HG03280 (cell line): Measurements from ENCODE around the gene CMIP.

Experiments used
- ATAC-seq: cut with Tn5 transposase; IDR thresholded peaks from one replicate; pipeline ENCODE4 v1.9.1; 2021; ENCODE audit warnings: mild to moderate bottlenecking, moderate library complexity; ENCODE audit not compliant: unreplicated experiment

CMIP gene

GRCh38 chr16:81445966-81446906 lies 1.6 kb downstream of the CMIP start:
- no peak for ATAC-seq

GRCh38 chr16:81446907-81447268 lies 2.3 kb downstream of the CMIP start:
- ATAC-seq: no peak

- no peak for ATAC-seq
Observed at GRCh38 chr16:81447383-81448101, 2.9 kb downstream of the CMIP start.

GRCh38 chr16:81448154-81449131 lies 3.8 kb downstream of the CMIP start:
- no peak for ATAC-seq

- ATAC-seq: no peak
Observed at GRCh38 chr16:81449241-81449640, 4.6 kb downstream of the CMIP start.

GRCh38 chr16:81449899-81450608 lies 5.4 kb downstream of the CMIP start:
- ATAC-seq: no peak

- ATAC-seq: no peak
Observed at GRCh38 chr16:81450783-81451491, 6.3 kb downstream of the CMIP start.

- ATAC-seq: no peak
Observed at GRCh38 chr16:81451753-81452680, 7.4 kb downstream of the CMIP start.

- no peak for ATAC-seq
Observed at GRCh38 chr16:81453091-81453728, 8.6 kb downstream of the CMIP start.

- no peak for ATAC-seq
Observed at GRCh38 chr16:81454044-81454443, 9.4 kb downstream of the CMIP start.

- ATAC-seq: no peak
Observed at GRCh38 chr16:81455006-81455405, 10.4 kb downstream of the CMIP start.

GRCh38 chr16:81455720-81456494 lies 11.3 kb downstream of the CMIP start:
- no peak for ATAC-seq

GRCh38 chr16:81456523-81457325 lies 12.1 kb downstream of the CMIP start:
- no peak for ATAC-seq

GRCh38 chr16:81457326-81458133 lies 12.9 kb downstream of the CMIP start:
- no peak for ATAC-seq

GRCh38 chr16:81458149-81458669 lies 13.6 kb downstream of the CMIP start:
- ATAC-seq: no peak
